NCI-H345 treated with DMSO at 0.1 percent for 48 hours (cell line): Measurements from ENCODE around the gene SNAP23.
A peak's percentile ranks its signal among the peaks of the same experiment; 100 is the strongest.
"Not testable (repeated sequence)": the region's sequence is repeated elsewhere in the genome, so short reads cannot be mapped to it uniquely, and the experiment has no call there.

Experiments used
- DNase-seq: peaks from one replicate; lab custom pipeline; 2025; ENCODE audit not compliant: unreplicated experiment; lab: John Stamatoyannopoulos, UW

SNAP23 gene

DNA sequence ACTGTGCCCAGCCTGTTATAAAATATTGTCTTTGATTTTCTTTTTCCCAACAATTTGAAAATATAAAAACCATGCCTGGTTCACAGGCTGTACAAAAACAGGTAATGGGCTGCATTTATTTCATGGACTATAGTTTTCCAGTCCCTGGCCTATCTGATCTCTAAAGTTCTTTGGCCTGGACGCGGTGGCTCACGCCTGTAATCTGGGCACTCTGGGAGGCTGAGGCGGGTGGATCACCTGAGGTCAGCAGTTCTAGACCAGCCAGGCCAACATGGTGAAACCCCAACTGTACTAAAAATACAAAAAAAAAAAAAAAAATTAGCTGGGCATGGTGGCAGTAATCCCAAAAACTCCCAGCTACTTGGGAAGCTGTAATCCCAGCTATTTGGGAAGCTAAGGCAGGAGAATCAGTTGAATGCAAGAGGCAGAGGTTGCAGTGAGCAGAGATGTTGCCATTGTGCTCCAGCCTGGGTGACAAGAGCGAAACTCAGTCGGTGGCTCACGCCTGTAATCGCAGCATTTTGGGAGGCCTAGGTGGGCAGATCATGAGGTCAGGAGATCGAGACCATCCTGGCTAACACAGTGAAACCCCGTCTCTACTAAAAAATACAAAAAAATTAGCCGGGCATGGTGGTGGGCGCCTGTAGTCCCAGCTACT is 61.2 kb downstream of the SNAP23 start:
- DNase-seq, result not testable (repeated sequence)

GRCh38 chr15:42558739-42559138 is 63.3 kb downstream of the SNAP23 start:
- DNase-seq, result no peak

GRCh38 chr15:42575188-42576039 is 80.0 kb downstream of the SNAP23 start, which contains the start of gene STARD9:
TSS of gene STARD9 (plus strand) at chr15:42575606. CDS start at chr15:42575716, 110 bp downstream.
- peak; percentile 72 for DNase-seq

- DNase-seq, result no peak
Measured at GRCh38 chr15:42576040-42576594, 80.7 kb downstream of the SNAP23 start.

- no peak for DNase-seq
Measured at GRCh38 chr15:42576776-42577175, 81.3 kb downstream of the SNAP23 start.

DNA sequence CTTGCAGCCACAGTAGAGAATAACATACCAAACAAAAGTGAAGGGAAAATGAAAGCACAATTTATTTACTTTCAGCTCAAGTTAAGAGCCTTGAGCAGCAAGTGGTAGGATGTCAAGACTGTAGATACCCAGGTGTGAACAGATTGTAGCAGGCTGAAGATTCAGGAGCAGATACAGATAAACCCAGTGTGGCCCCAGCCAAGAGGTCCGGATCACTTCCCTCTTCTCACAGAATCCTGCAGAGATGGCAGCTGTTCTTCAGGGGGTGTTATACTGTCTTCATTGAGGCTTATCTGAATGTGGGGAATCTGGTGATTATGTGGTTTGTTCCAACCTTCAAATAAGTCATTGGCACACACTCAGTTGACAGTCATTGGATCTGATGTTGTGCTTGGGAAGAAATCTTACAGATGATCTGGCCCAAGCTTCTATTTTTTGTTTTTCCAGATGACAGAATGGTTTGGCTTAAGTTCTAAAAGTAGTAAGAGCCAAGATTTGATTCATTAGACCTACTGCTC is 82.1 kb downstream of the SNAP23 start:
- no peak for DNase-seq

DNA sequence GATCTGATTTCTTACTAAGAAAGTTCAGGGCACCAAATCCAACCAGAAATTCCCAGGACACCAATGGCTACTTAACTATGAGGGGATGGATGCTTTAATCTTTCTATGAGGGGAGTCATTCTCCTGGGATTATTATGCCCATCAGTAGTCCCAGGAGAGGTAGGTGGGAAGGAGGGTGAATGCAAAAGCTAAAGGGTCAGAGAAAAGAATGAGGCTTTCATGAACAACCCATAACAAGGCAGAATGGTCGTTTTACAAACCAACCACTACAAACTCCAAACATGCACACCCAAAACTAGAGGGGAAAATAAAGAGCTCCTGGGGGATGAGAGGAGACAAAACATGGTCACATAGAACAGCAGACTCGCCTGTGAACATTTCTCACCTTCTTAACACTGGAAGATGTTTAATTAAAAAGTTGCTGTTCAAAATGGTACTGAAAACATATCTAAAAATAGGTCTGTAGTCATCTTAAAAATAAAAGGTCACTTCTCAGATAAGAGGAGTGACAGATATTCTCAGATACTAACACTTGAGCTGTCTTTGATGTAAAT is 83.6 kb downstream of the SNAP23 start:
- no peak for DNase-seq

DNA sequence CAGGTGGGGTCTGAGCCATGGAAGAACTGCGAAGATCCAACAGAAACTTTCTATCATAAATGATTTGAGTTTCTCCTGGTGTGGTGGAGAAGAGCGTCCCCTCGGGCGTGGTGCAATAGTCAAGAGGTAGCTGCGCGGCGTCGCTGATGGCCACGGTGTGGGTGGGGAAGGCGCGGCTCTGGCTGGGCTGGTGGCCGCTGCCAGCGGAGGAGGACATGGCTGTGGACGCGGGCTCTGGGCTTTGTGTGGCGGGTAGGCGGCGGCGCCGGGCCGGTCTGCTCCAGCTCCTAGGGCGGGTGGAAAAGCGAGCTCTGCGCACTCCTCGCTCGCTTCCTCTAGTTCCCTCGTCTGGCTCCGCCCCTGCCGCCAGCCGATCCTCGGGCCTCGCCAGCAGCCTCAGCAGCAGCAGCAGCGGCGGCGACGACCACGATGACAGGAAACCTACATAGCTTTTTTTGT is 85.9 kb downstream of the SNAP23 start:
- peak; percentile 46 for DNase-seq
